ENCODE results near the gene ANKRD42.

DNA sequence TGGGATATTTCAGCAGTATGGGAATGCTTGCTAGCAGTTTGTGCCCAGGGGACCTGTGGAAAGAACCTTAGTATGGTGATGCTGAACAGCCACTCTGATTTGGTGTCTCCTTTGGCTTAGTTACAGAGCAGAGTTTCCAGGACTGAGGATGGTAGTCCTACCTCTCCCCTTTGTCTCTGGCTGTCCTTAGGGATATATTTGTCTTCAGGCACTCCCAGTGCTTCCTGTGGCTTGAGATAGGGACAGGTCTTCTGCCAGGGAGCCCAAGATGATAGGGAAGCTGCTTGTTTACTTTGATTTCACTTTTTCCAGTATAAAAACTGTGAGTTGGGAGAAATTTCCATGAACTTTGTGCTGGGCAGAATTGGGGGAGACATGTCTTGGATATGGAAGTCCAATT is 28.2 kb downstream of the ANKRD42 start:
- no peak for TF ChIP-seq EZH2 (IDR thresholded peaks at IDR 0.05; ENCODE audit: low read depth, low read length, severe bottlenecking)
- TF ChIP-seq, protein P1, sequence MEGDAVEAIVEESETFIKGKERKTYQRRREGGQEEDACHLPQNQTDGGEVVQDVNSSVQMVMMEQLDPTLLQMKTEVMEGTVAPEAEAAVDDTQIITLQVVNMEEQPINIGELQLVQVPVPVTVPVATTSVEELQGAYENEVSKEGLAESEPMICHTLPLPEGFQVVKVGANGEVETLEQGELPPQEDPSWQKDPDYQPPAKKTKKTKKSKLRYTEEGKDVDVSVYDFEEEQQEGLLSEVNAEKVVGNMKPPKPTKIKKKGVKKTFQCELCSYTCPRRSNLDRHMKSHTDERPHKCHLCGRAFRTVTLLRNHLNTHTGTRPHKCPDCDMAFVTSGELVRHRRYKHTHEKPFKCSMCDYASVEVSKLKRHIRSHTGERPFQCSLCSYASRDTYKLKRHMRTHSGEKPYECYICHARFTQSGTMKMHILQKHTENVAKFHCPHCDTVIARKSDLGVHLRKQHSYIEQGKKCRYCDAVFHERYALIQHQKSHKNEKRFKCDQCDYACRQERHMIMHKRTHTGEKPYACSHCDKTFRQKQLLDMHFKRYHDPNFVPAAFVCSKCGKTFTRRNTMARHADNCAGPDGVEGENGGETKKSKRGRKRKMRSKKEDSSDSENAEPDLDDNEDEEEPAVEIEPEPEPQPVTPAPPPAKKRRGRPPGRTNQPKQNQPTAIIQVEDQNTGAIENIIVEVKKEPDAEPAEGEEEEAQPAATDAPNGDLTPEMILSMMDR (IDR thresholded peaks at IDR 0.05; ENCODE audit: control extremely low read depth in 1 of 3, insufficient read depth in 1 of 3, low read depth in 1 of 3, low read length in 3 of 3) = no peak
- no peak for TF ChIP-seq POU5F1 (IDR thresholded peaks at IDR 0.05; ENCODE audit: low read depth, low read length)

Measured in H1 (cell line).